ENCODE results near the gene UBXN1.

GRCh38 chr11:62645671-62645945 is 33.3 kb downstream of the UBXN1 start:
- TF ChIP-seq, protein P1, sequence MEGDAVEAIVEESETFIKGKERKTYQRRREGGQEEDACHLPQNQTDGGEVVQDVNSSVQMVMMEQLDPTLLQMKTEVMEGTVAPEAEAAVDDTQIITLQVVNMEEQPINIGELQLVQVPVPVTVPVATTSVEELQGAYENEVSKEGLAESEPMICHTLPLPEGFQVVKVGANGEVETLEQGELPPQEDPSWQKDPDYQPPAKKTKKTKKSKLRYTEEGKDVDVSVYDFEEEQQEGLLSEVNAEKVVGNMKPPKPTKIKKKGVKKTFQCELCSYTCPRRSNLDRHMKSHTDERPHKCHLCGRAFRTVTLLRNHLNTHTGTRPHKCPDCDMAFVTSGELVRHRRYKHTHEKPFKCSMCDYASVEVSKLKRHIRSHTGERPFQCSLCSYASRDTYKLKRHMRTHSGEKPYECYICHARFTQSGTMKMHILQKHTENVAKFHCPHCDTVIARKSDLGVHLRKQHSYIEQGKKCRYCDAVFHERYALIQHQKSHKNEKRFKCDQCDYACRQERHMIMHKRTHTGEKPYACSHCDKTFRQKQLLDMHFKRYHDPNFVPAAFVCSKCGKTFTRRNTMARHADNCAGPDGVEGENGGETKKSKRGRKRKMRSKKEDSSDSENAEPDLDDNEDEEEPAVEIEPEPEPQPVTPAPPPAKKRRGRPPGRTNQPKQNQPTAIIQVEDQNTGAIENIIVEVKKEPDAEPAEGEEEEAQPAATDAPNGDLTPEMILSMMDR (IDR thresholded peaks at IDR 0.05): no peak
- no peak for TF ChIP-seq ZNF317 (CRISPR knock-in tag; IDR thresholded peaks at IDR 0.05; ENCODE audit: borderline replicate concordance, low read depth)
- no peak for TF ChIP-seq ATF2 (CRISPR knock-in tag; IDR thresholded peaks at IDR 0.05; ENCODE audit: borderline replicate concordance, low read depth)
- TF ChIP-seq, protein P2, sequence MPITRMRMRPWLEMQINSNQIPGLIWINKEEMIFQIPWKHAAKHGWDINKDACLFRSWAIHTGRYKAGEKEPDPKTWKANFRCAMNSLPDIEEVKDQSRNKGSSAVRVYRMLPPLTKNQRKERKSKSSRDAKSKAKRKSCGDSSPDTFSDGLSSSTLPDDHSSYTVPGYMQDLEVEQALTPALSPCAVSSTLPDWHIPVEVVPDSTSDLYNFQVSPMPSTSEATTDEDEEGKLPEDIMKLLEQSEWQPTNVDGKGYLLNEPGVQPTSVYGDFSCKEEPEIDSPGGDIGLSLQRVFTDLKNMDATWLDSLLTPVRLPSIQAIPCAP (CRISPR knock-in tag; IDR thresholded peaks at IDR 0.05): no peak
- TF ChIP-seq SMAD4 (CRISPR knock-in tag; IDR thresholded peaks at IDR 0.05): no peak
- no peak for TF ChIP-seq KAT7 (CRISPR knock-in tag; IDR thresholded peaks at IDR 0.05; ENCODE audit: borderline replicate concordance)
- no peak for TF ChIP-seq ATF3 (CRISPR knock-in tag; conservative IDR thresholded peaks at IDR 0.05)
- TF ChIP-seq, protein P3, sequence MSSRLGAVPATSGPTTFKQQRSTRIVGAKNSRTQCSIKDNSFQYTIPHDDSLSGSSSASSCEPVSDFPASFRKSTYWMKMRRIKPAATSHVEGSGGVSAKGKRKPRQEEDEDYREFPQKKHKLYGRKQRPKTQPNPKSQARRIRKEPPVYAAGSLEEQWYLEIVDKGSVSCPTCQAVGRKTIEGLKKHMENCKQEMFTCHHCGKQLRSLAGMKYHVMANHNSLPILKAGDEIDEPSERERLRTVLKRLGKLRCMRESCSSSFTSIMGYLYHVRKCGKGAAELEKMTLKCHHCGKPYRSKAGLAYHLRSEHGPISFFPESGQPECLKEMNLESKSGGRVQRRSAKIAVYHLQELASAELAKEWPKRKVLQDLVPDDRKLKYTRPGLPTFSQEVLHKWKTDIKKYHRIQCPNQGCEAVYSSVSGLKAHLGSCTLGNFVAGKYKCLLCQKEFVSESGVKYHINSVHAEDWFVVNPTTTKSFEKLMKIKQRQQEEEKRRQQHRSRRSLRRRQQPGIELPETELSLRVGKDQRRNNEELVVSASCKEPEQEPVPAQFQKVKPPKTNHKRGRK (CRISPR knock-in tag; IDR thresholded peaks at IDR 0.05; ENCODE audit: borderline replicate concordance): no peak
- TF ChIP-seq, protein P4, sequence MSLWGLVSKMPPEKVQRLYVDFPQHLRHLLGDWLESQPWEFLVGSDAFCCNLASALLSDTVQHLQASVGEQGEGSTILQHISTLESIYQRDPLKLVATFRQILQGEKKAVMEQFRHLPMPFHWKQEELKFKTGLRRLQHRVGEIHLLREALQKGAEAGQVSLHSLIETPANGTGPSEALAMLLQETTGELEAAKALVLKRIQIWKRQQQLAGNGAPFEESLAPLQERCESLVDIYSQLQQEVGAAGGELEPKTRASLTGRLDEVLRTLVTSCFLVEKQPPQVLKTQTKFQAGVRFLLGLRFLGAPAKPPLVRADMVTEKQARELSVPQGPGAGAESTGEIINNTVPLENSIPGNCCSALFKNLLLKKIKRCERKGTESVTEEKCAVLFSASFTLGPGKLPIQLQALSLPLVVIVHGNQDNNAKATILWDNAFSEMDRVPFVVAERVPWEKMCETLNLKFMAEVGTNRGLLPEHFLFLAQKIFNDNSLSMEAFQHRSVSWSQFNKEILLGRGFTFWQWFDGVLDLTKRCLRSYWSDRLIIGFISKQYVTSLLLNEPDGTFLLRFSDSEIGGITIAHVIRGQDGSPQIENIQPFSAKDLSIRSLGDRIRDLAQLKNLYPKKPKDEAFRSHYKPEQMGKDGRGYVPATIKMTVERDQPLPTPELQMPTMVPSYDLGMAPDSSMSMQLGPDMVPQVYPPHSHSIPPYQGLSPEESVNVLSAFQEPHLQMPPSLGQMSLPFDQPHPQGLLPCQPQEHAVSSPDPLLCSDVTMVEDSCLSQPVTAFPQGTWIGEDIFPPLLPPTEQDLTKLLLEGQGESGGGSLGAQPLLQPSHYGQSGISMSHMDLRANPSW (CRISPR knock-in tag; conservative IDR thresholded peaks at IDR 0.05; ENCODE audit: low read depth): no peak
- no peak for TF ChIP-seq JUN (CRISPR knock-in tag; IDR thresholded peaks at IDR 0.05)
- TF ChIP-seq SP1 (CRISPR knock-in tag; conservative IDR thresholded peaks at IDR 0.05): no peak
- TF ChIP-seq NR2C2 (CRISPR knock-in tag; IDR thresholded peaks at IDR 0.05): no peak
